PC-3 (cell line): ENCODE measurements around the gene GADL1. TPM values are rescaled to one million over a fixed set of nuclear protein-coding genes. Genes with fewer than 3 reads are reported as not detected.
A peak's percentile ranks its signal among the peaks of the same experiment; 100 is the strongest.

Experiments
- ATAC-seq: fragments of 200-7000 bp; cut with Tn5 transposase; 2 replicates; pipeline ENCODE4 v1.9.1; 2020; ENCODE audit warnings: mild to moderate bottlenecking, moderate library complexity
- BruUV-seq: library from RNA; stranded (reverse); fragments of 400-500 nt; replicated peaks from 2 replicates; lab custom pipeline; 2021; lab: Mats Ljungman, UMichigan
- CTCF ChIA-PET: fragments of 300-600 bp; sonication (Branson Sonifier 250); formaldehyde crosslinking; loops from one replicate; lab custom pipeline; 2022; ENCODE audit warnings: antibody characterized with exemption; lab: Charles Lee
- POLR2A ChIA-PET: fragments of 300-600 bp; sonication (Branson Sonifier 250); formaldehyde crosslinking; loops from one replicate; lab custom pipeline; 2022; ENCODE audit warnings: antibody characterized with exemption; ENCODE audit not compliant: unreplicated experiment; lab: Charles Lee
- DNase-seq: peaks from one replicate; pipeline ENCODE4 v3.0.0-alpha.2; 2015
- H2AFZ ChIP-seq: fragments of 300-600 bp; sonication (generic); 2 replicates; pipeline ENCODE4 v1.6.0; 2016; ENCODE audit warnings: antibody characterized with exemption, low read length
- H3F3A ChIP-seq: fragments of 300-600 bp; sonication (generic); one replicate; pipeline ENCODE4 v1.6.0; 2017; ENCODE audit warnings: antibody characterized with exemption, low read length, control low read depth, mild to moderate bottlenecking; ENCODE audit not compliant: unreplicated experiment
- H3K27ac ChIP-seq: fragments of 300-600 bp; sonication (generic); 2 replicates; pipeline ENCODE4 v1.5.1; 2016; ENCODE audit warnings: mild to moderate bottlenecking, low read length
- H3K27me3 ChIP-seq: fragments of 300-600 bp; sonication (generic); 2 replicates; pipeline ENCODE4 v1.6.1; 2016; ENCODE audit warnings: low read length, mixed read lengths
- H3K36me3 ChIP-seq: fragments of 300-600 bp; sonication (generic); 2 replicates; pipeline ENCODE4 v1.6.1; 2016; ENCODE audit warnings: low read depth, mixed run types, low read length, mixed read lengths
- H3K4me1 ChIP-seq: fragments of 300-600 bp; sonication (generic); 2 replicates; pipeline ENCODE4 v1.5.1; 2016; ENCODE audit warnings: low read length; ENCODE audit not compliant: insufficient read depth
- H3K4me2 ChIP-seq: fragments of 300-600 bp; sonication (generic); 2 replicates; pipeline ENCODE4 v1.6.0; 2016; ENCODE audit warnings: low read length
- H3K4me3 ChIP-seq: fragments of 300-600 bp; sonication (generic); 2 replicates; pipeline ENCODE4 v1.5.1; 2016; ENCODE audit warnings: mild to moderate bottlenecking, low read length, mixed read lengths
- H3K79me2 ChIP-seq: fragments of 300-600 bp; sonication (generic); 2 replicates; pipeline ENCODE4 v1.6.1; 2017; ENCODE audit warnings: low read length, mixed read lengths
- H3K9ac ChIP-seq: fragments of 300-600 bp; sonication (generic); 2 replicates; pipeline ENCODE4 v1.6.0; 2016; ENCODE audit warnings: mild to moderate bottlenecking, low read length
- H3K9me2 ChIP-seq: fragments of 300-600 bp; sonication (generic); replicated peaks from 2 replicates; pipeline ENCODE4 v1.6.1; 2016; ENCODE audit warnings: mixed run types, low read length, mixed read lengths
- H3K9me3 ChIP-seq: fragments of 300-600 bp; sonication (generic); 2 replicates; pipeline ENCODE4 v1.6.1; 2016; ENCODE audit warnings: low read length, mixed read lengths
- H4K20me1 ChIP-seq: fragments of 300-600 bp; sonication (generic); 2 replicates; pipeline ENCODE4 v1.6.1; 2016; ENCODE audit warnings: low read length, mixed read lengths
- EZH2 ChIP-seq: fragments of 300-600 bp; sonication (generic); IDR thresholded peaks from one replicate; pipeline ENCODE4 v1.6.1; 2017; ENCODE audit warnings: antibody characterized with exemption, mild to moderate bottlenecking, low read length; ENCODE audit not compliant: unreplicated experiment
- EZH2phosphoT487 ChIP-seq: fragments of 300-600 bp; sonication (generic); IDR thresholded peaks from 2 replicates; pipeline ENCODE4 v1.6.1; 2018; ENCODE audit warnings: mild to moderate bottlenecking, antibody characterized with exemption, low read length, borderline replicate concordance
- intact Hi-C: fragments of 100-400 bp; cut with micrococcal nuclease; formaldehyde crosslinking; loops from 2 replicates; pipeline ENCODE4 v1.9.0; 2023
- total RNA-seq: library from RNA; depleted of rRNA; stranded (reverse); fragments of >200 nt; gene quantifications from 2 replicates; pipeline ENCODE4 v1.2.3, GENCODE V29; 2014
- TF ChIP-seq, protein P1 (sequence below): fragments of 300-600 bp; sonication (generic); conservative IDR thresholded peaks from 2 replicates; pipeline ENCODE4 v1.5.1; 2017; ENCODE audit warnings: antibody characterized with exemption, low read depth, mild to moderate bottlenecking, low read length

The GADL1 gene
- total RNA-seq, 1 experiment from 2014 or later: not detected

DNA sequence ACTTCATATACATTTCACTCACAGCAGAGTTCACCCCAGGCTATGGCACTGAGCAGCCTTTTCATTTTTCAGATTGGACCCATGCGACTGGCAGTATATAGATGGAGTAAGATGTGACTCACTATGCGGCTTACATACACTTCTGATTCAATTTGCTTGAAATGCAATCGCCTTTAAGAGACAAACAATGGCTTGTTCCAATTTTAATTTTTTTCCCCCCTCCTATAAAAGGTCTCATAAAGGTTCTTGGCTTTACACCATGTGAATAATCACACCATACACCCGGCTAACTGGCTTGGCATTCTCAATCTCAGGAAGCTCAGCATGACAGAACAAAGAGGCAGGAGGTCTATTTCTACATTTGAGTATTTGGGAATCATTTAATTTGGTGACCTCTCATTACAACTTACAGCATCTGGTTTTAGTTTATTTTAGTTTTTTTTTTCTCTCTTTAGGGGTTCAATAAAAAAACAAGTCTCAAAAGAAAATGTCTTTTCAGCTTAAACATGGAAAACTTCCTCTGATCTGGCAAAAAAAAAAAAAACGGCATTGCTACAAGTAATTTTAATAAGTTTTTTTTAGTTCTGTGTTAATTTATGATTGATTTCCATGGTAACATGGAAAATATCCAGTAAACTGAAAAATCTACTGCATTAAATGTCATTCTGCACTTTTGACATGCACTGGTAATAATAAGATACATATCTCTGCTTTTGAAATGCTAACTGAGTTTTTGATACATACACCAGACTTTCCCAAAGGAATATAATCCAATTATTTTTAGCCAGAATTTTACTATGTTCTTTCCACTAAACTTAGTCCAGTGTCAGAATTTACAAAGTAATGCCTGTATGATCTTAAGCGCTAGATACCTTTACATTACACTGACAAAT, 38.8 kb downstream of the GADL1 start:
- CTCF ChIA-PET: interaction anchor here (0.6 kb wide), 2 partner anchors 78 to 135 kb away, joined by 3 read pairs; no protein-coding TSS in a partner anchor
- ATAC-seq (peak; percentile 98), DNase-seq (peak; percentile 68)
- POLR2A ChIA-PET: no interaction called here
- Histone ChIP-seq H3K79me2 (no peaks in the 10 kb centered on the region), H3K4me1 (peaks cover 11% of the 10 kb centered on the region; the same call in 1 of the 2 replicates), H3K36me3 (no peaks in the 10 kb centered on the region), H3K9ac (no peak overlapping the region), H3K9me2 (no peaks in the 10 kb centered on the region), H3F3A (no peaks in the 10 kb centered on the region), H3K9me3 (no peaks in the 10 kb centered on the region), H3K27ac (no peak overlapping the region), H3K4me3 (no peak overlapping the region), H2AFZ (no peak overlapping the region), H3K4me2 (no peak overlapping the region), H4K20me1 (no peaks in the 10 kb centered on the region), H3K27me3 (no peaks in the 10 kb centered on the region)
- BruUV-seq: no TSS peak
- TF ChIP-seq, protein P1, sequence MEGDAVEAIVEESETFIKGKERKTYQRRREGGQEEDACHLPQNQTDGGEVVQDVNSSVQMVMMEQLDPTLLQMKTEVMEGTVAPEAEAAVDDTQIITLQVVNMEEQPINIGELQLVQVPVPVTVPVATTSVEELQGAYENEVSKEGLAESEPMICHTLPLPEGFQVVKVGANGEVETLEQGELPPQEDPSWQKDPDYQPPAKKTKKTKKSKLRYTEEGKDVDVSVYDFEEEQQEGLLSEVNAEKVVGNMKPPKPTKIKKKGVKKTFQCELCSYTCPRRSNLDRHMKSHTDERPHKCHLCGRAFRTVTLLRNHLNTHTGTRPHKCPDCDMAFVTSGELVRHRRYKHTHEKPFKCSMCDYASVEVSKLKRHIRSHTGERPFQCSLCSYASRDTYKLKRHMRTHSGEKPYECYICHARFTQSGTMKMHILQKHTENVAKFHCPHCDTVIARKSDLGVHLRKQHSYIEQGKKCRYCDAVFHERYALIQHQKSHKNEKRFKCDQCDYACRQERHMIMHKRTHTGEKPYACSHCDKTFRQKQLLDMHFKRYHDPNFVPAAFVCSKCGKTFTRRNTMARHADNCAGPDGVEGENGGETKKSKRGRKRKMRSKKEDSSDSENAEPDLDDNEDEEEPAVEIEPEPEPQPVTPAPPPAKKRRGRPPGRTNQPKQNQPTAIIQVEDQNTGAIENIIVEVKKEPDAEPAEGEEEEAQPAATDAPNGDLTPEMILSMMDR: no peak
- TF ChIP-seq EZH2phosphoT487: no peak
- TF ChIP-seq EZH2: no peak
- intact Hi-C loops: no loop called here

DNA sequence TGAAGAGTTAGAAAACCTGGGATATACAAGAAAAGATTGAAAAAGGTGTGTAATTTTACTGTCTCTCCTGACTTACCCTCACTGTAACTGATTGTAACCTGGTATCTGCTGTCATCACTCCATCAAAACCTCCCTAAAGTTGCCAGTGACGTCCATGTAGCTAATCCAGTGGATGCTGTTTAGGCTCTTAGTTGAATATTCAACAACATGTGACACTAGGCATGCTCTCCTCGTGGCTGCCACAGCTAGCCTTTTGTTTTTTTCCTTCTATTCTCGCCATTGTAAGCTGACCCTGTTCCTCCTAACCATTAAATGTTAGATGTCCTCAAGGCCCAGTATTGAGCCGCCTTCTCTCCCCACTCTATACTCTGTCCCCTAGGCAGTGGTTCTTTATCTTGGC, 41.6 kb downstream of the GADL1 start:
- Histone ChIP-seq H3K4me3 (no peak overlapping the region), H3K27ac (no peak overlapping the region), H3K9me3 (no peaks in the 10 kb centered on the region), H2AFZ (no peak overlapping the region), H3K4me2 (no peak overlapping the region), H3K36me3 (no peaks in the 10 kb centered on the region), H3K9me2 (no peaks in the 10 kb centered on the region), H3K27me3 (no peaks in the 10 kb centered on the region), H3K4me1 (peaks cover 11% of the 10 kb centered on the region; the same call in 1 of the 2 replicates), H4K20me1 (no peaks in the 10 kb centered on the region), H3K9ac (no peak overlapping the region), H3K79me2 (no peaks in the 10 kb centered on the region), H3F3A (no peaks in the 10 kb centered on the region)
- DNase-seq (no peak), ATAC-seq (no peak)
- TF ChIP-seq, protein P1: no peak
- TF ChIP-seq EZH2phosphoT487 (no peak), EZH2 (no peak)
- POLR2A ChIA-PET: no interaction called here
- CTCF ChIA-PET: no interaction called here
- no TSS peak for BruUV-seq
- intact Hi-C loops: no loop called here
